ENCODE results near the gene TMEM95.
"Not testable (repeated sequence)": the region's sequence is repeated elsewhere in the genome, so short reads cannot be mapped to it uniquely, and the experiment has no call there.

Gene TMEM95

GRCh38 chr17:7324438-7324779 lies 30.5 kb upstream of the TMEM95 start:
- no peak for DNase-seq

- DNase-seq: no peak
Observed at GRCh38 chr17:7325031-7325528, 29.9 kb upstream of the TMEM95 start.

DNA sequence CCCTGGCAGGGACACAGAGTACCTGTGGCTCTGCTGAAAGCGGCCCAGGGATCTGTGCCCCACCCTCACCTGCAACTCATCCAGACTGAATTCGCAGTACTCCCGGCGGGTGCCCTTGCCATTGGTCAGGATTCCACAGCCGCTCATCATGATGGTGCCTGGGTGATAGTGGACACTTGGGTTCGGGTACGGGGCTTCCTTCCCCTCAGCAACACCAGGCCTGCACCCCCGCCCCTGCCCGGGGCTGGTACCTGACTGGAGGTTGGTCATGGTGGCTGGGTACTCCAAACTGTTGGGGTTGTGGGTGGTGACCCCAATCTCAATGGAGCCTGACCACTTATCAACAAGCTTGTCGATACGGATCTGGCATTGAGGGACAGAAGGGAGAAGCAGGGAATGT lies 28.8 kb upstream of the TMEM95 start:
- DNase-seq: no peak

DNA sequence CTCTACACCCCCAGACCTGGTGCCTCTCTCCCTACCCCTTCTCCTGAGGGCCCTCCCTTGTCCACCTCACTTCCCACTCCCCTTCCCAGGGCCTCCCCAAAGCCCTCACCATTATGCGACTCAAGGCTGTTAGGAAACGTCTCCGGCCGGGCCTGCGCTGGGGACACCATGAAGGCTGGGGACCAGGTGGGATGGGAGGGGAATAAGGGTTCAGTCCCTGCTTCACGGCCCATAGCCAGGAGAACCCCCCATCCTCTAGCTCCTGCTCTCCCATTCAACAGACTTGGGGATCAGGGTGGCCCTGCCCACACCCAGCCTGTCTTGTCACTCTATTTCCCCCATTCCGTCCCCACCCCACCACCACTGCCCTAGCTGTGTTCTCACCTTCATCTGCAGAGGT lies 27.9 kb upstream of the TMEM95 start:
- DNase-seq: no peak

DNA sequence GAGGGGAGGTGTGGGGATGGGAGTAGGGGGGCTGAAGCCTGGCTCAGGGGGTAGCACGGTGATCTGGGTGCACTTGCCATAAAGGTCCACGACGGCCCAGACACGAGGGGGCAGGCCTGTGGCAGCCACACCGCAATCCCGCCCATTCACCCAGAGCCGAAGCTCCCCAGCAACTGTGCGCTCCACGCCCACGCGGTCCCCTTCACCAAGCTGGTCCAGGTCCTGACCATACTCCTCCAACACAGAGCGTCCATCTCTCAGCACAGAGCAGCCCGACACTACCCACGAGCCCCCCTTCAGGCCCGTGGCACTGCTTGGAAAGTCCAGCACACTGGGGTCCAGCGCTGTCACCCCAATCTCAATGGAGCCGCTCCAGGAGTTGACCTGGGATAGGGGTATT lies 27.5 kb upstream of the TMEM95 start:
- no peak for DNase-seq

DNA sequence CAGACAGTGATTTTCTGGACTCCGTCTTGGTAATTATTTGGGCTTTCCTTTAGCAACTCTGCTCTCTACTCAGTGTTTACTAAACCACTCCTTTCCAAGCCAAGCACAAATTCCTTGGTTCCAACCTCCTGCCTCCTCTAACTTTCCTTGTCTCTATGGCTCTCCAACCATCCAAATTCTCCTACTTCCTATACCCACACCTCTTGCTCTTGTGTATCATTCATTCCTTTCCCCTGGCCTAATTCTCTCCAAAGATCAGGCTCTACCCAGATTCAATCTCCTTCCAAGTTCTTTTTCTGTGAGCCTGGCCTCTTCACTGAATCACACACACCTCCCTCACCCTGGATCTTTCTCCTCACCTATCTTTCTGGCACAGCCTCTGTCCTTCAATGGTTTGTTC lies 26.9 kb upstream of the TMEM95 start:
- DNase-seq: no peak

- no peak for DNase-seq
Observed at GRCh38 chr17:7328840-7329373, 26.0 kb upstream of the TMEM95 start, which contains the start of gene NEURL4. Gene NEURL4, minus strand, starts transcription at chr17:7329335. Its CDS starts 23 bp downstream, at chr17:7329312.

GRCh38 chr17:7329374-7329996 lies 25.5 kb upstream of the TMEM95 start:
- peak; percentile 100 for DNase-seq

- DNase-seq: peak; percentile 67
Observed at GRCh38 chr17:7329997-7330637, 24.8 kb upstream of the TMEM95 start.

DNA sequence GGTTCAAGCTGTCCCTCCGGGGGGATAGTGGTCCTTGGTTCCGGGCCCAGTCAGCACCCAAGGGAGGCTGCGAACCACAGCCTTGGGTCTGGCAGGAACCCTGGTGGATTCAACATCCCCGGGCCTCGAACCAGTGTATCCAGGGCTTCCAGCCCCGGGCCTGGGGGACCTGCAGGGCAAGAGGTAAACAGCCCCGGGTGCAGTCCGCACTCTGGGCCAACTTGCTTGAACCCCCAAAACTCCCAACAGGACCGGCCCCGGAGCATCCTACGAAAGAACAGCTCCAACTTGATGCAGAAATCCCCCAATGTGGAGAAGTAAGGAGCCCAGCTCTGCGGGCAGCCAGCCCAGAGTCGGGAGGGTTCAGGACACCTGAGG lies 24.3 kb upstream of the TMEM95 start:
- no peak for DNase-seq

DNA sequence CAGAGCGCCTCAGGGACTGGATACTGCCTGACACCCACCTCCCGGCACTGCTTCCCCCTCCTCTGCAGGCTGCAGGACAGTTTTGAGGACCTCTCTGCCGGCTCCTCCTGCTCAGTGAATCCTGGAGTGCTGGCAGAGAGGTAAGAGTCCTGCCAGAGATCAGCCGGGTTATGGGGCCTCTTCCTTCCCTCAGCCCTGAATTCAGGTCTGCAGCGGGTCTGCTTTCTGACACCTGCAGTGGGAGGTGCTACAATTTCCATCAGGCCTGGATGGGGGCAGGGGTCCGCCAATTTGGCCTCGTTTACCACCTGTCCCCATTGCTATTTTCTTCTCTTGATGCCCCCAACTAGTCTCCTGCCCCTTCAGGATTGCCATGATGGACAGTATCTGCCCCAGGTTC lies 22.8 kb upstream of the TMEM95 start:
- DNase-seq: no peak

GRCh38 chr17:7332600-7333069 lies 22.3 kb upstream of the TMEM95 start:
- DNase-seq: not testable (repeated sequence)

- no peak for DNase-seq
Observed at GRCh38 chr17:7334938-7335538, 19.9 kb upstream of the TMEM95 start.

DNA sequence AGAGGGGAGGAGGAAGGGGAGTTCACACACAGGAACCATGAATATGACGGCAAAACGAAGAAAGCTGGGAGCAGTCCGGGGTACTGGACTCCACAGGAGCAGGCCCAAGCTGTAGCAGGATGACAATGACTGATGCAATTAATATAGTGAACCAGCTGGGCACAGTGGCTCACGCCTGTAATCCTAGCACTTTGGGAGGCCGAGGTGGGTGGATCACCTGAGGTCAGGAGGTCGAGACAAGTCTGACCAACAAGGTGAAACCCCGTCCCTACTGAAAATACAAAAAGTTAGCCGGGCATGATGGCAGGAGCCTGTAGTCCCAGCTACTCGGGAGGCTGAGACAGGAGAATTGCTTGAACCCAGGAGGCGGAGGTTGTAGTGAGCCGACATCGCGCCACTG lies 19.2 kb upstream of the TMEM95 start:
- DNase-seq: not testable (repeated sequence)

GRCh38 chr17:7336240-7337175 lies 18.4 kb upstream of the TMEM95 start, which contains the start of gene ACAP1:
Gene ACAP1, plus strand, starts transcription at chr17:7336529. Its CDS starts 206 bp downstream, at chr17:7336735.
- DNase-seq: no peak

DNA sequence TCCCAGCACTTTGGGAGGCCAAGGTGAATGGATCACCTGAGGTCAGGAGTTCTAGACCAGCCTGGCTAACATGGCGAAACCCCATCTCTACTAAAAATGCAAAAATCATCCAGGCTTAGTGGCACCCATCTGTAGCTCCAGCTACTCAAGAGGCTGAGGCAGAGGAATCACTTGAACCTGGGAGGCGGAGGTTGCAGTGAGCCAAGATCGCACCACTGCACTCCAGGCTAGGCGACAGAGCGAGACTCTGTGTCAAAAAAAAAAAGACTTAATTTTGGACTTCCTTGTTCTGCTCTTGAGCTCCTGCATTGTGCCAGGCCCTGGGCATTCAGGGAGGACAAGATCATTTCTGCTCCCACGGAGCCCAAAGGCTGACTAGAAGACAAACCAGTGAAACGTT lies 17.4 kb upstream of the TMEM95 start:
- DNase-seq: not testable (repeated sequence)

GRCh38 chr17:7340179-7340578 lies 14.8 kb upstream of the TMEM95 start:
- DNase-seq: no peak

DNA sequence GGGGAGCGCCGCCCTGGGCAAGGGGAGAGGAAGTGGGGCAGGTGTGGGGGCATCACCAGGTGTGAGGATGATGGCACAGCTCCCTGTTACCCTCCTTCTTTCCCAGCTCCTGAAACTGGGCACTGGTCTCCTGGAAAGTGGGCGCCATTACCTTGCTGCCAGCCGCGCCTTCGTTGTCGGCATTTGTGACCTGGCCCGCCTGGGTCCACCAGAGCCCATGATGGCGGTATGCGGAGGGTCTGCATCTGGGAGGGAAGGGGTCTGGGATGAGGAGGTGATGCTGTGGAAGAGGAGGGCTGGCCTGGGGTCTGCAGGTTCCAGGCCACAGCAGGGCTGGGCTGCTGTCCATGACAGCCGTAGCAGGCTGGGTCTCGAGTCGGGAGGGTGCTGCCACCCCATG lies 13.1 kb upstream of the TMEM95 start:
- no peak for DNase-seq

DNA sequence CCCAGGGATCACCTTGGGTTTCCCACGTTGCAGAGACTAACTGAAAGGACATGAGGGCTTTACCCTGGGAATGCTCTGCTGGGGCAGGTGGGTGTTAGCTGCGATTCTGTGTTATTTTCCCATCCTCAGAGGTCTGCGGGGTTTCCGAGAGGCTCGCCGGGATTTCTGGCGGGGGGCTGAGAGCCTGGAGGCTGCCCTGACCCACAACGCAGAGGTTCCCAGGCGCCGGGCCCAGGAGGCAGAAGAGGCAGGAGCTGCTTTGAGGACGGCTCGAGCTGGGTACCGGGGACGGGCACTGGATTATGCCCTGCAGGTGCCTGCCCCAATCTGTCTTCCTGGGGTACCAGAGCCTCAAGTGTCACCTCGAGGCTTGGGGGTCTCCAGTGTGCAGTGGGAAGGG lies 11.7 kb upstream of the TMEM95 start:
- no peak for DNase-seq

DNA sequence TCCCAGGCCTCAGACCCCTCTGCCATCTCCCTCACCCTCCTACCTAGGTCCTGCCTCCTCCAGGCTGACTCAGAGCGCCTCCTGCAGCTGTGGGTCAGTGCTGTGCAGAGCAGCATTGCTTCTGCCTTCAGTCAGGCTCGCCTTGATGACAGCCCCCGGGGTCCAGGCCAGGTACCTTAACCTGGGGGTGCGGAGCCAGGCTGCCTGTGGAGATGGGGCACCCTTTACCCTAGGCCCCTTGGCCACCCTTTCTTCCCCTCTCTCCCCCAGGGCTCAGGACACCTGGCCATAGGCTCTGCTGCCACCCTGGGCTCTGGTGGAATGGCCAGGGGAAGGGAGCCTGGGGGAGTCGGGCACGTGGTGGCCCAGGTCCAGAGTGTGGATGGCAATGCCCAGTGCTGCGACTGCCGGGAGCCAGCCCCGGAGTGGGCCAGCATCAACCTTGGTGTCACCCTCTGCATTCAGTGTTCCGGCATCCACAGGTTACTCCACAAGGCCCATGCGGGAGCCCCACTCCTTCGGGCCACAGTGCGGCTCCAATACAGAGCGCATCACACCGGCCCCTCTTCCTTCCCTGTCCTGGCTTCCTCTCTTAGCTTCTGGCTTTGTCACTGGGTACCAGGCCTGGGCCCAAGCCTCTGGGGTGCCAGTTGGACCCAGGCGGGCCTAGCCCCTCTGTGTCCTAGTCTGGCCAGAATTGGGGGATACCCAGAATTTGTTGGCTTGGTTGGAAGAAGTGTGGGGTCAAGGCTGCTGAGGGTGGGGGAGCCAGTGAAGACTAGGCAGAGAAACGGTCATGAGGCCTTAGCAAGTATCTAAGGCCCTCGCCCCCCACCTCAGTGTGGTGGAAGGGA lies 8.0 kb upstream of the TMEM95 start:
- DNase-seq: no peak

- DNase-seq: no peak
Observed at GRCh38 chr17:7347630-7348477, 7.1 kb upstream of the TMEM95 start.

Measured in NCI-H1092 (cell line).